Measurements from ENCODE around the gene MIPEP.

MIPEP gene

GRCh38 chr13:23744315-23744714 is 144.9 kb downstream of the MIPEP start:
- DNase-seq: no peak

GRCh38 chr13:23743278-23744076 is 145.7 kb downstream of the MIPEP start:
- DNase-seq: no peak

- DNase-seq: peak in 1 of 2 experiments; percentile 15
These were observed 147.2 kb downstream of the MIPEP start for GRCh38 chr13:23741879-23742510.

- no peak for DNase-seq
These were observed 149.2 kb downstream of the MIPEP start for GRCh38 chr13:23740002-23740401.

- no peak for DNase-seq
These were observed 149.6 kb downstream of the MIPEP start for GRCh38 chr13:23739596-23739995.

GRCh38 chr13:23736541-23736940 is 152.7 kb downstream of the MIPEP start:
- DNase-seq: no peak

- no peak for DNase-seq
These were observed 153.9 kb downstream of the MIPEP start for GRCh38 chr13:23735329-23735728.

GRCh38 chr13:23731709-23732108 is 157.5 kb downstream of the MIPEP start:
- no peak for DNase-seq

GRCh38 chr13:23730251-23730650 is 158.9 kb downstream of the MIPEP start:
- no peak for DNase-seq

GRCh38 chr13:23729531-23729930 is 159.7 kb downstream of the MIPEP start:
- DNase-seq: no peak

- DNase-seq: no peak
These were observed 160.4 kb downstream of the MIPEP start for GRCh38 chr13:23728807-23729206.

GRCh38 chr13:23725922-23726321 is 163.3 kb downstream of the MIPEP start:
- DNase-seq: no peak

GRCh38 chr13:23724196-23724970 is 164.8 kb downstream of the MIPEP start:
- DNase-seq: no peak

GRCh38 chr13:23723471-23723870 is 165.7 kb downstream of the MIPEP start:
- no peak for DNase-seq

- no peak for DNase-seq
These were observed 166.3 kb downstream of the MIPEP start for GRCh38 chr13:23722726-23723453.

- DNase-seq: no peak
These were observed 170.2 kb downstream of the MIPEP start for GRCh38 chr13:23718996-23719395.

GRCh38 chr13:23716401-23716800 is 172.8 kb downstream of the MIPEP start:
- DNase-seq: no peak

GRCh38 chr13:23715762-23716235 is 173.4 kb downstream of the MIPEP start:
- peak; percentile 27 to 77 for DNase-seq

GRCh38 chr13:23715092-23715761 is 174.0 kb downstream of the MIPEP start:
- peak in 1 of 2 experiments; percentile 57 for DNase-seq

- DNase-seq: no peak
These were observed 174.5 kb downstream of the MIPEP start for GRCh38 chr13:23714672-23715071.

- no peak for DNase-seq
These were observed 177.8 kb downstream of the MIPEP start for GRCh38 chr13:23711355-23711754.

GRCh38 chr13:23710366-23710765 is 178.8 kb downstream of the MIPEP start:
- no peak for DNase-seq
